Calu3 (cell line): ENCODE data around the gene STIM1. TPM values are rescaled to one million over a fixed set of nuclear protein-coding genes. Genes with fewer than 3 reads are reported as not detected.
A peak's percentile ranks its signal among the peaks of the same experiment; 100 is the strongest.

Source experiments
- BruUV-seq: library from RNA; stranded (reverse); fragments of 400-500 nt; replicated peaks from 2 replicates; lab custom pipeline; 2021; lab: Mats Ljungman, UMichigan
- CTCF ChIA-PET: fragments of 300-600 bp; sonication (Branson Sonifier 250); formaldehyde crosslinking; loops from one replicate; lab custom pipeline; 2022; ENCODE audit warnings: antibody characterized with exemption; lab: Charles Lee
- DNase-seq: peaks from one replicate; pipeline ENCODE4 v3.0.0; 2022
- H3K27ac Mint-ChIP-seq: one replicate; pipeline ENCODE4 v1.8.0; 2022; ENCODE audit warnings: mixed read lengths; ENCODE audit not compliant: unreplicated experiment
- H3K27me3 Mint-ChIP-seq: one replicate; pipeline ENCODE4 v1.8.0; 2022; ENCODE audit warnings: mixed read lengths; ENCODE audit not compliant: unreplicated experiment
- H3K36me3 Mint-ChIP-seq: one replicate; pipeline ENCODE4 v1.8.0; 2022; ENCODE audit warnings: mild to moderate bottlenecking, moderate library complexity, mixed read lengths; ENCODE audit not compliant: insufficient read depth, unreplicated experiment
- H3K4me1 Mint-ChIP-seq: one replicate; pipeline ENCODE4 v1.8.0; 2022; ENCODE audit warnings: mild to moderate bottlenecking, low read depth, mixed read lengths; ENCODE audit not compliant: unreplicated experiment
- H3K4me3 Mint-ChIP-seq: one replicate; pipeline ENCODE4 v1.8.0; 2022; ENCODE audit warnings: mild to moderate bottlenecking, low read depth, moderate library complexity, mixed read lengths; ENCODE audit not compliant: unreplicated experiment
- H3K9me3 Mint-ChIP-seq: one replicate; pipeline ENCODE4 v1.8.0; 2022; ENCODE audit warnings: low read depth, mixed read lengths; ENCODE audit not compliant: unreplicated experiment
- intact Hi-C: fragments of 100-400 bp; cut with micrococcal nuclease; formaldehyde crosslinking; loops from one replicate; pipeline ENCODE4 v1.10.0; 2022; ENCODE audit not compliant: unreplicated experiment
- total RNA-seq: library from RNA; stranded (reverse); gene quantifications from 2 replicates; pipeline ENCODE4 v1.2.3, GENCODE V29; 2022
- TF ChIP-seq, protein P1 (sequence below): fragments of 200-600 bp; IDR thresholded peaks from one replicate; pipeline ENCODE4 v1.8.0; 2022; ENCODE audit warnings: antibody characterized with exemption; ENCODE audit not compliant: unreplicated experiment

The STIM1 gene
- total RNA-seq, 1 experiment from 2014 or later = 60.1 TPM

GRCh38 chr11:3903207-3903896 lies 47.9 kb downstream of the STIM1 start:
- Mint-ChIP-seq H3K27me3 (no peaks in the 10 kb centered on the region), H3K27ac (peak overlapping the region; percentile 95), H3K36me3 (peaks cover 20% of the 10 kb centered on the region), H3K4me3 (peak overlapping the region; percentile 56), H3K4me1 (peaks cover 60% of the 10 kb centered on the region), H3K9me3 (no peaks in the 10 kb centered on the region)
- CTCF ChIA-PET = interaction anchor here (1.2 to 3.1 kb wide), 2 partner anchors 15 to 48 kb away, joined by 3 to 20 read pairs; partner anchors contain the start of gene STIM1
- intact Hi-C loops = no loop called here
- TF ChIP-seq, protein P1, sequence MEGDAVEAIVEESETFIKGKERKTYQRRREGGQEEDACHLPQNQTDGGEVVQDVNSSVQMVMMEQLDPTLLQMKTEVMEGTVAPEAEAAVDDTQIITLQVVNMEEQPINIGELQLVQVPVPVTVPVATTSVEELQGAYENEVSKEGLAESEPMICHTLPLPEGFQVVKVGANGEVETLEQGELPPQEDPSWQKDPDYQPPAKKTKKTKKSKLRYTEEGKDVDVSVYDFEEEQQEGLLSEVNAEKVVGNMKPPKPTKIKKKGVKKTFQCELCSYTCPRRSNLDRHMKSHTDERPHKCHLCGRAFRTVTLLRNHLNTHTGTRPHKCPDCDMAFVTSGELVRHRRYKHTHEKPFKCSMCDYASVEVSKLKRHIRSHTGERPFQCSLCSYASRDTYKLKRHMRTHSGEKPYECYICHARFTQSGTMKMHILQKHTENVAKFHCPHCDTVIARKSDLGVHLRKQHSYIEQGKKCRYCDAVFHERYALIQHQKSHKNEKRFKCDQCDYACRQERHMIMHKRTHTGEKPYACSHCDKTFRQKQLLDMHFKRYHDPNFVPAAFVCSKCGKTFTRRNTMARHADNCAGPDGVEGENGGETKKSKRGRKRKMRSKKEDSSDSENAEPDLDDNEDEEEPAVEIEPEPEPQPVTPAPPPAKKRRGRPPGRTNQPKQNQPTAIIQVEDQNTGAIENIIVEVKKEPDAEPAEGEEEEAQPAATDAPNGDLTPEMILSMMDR = no peak
- DNase-seq = no peak
- no TSS peak for BruUV-seq

DNA sequence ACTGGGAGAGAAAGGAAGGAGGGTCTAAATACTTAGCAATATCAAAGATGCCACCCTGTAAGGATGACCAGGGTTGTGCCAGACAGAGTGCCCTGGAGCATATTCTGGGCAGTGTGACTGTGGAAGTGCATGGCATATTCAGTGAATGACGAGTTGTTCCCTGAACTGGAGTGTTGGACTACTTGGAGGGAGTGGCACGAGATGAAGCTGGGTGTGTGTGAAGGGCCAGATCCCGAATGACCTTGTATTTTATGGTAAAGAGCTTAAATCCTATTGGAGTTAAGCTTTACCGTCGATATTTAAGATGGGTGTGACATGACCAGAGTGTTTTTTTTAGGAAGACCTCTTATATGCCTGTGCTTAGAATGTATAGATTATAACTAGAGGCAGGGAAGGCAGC lies 48.8 kb downstream of the STIM1 start:
- Mint-ChIP-seq H3K9me3 (no peaks in the 10 kb centered on the region), H3K4me1 (peaks cover 60% of the 10 kb centered on the region), H3K27me3 (no peaks in the 10 kb centered on the region), H3K27ac (peak overlapping the region; percentile 95), H3K4me3 (peak overlapping the region; percentile 56), H3K36me3 (peaks cover 20% of the 10 kb centered on the region)
- intact Hi-C loops = loop anchor here (2.0 kb wide), 2 partner anchors 25 to 47 kb away; no protein-coding TSS in a partner anchor
- DNase-seq = peak; percentile 46
- CTCF ChIA-PET = interaction anchor here (0.6 to 3.1 kb wide), 5 partner anchors 10 to 63 kb away, joined by 3 to 20 read pairs (median 7); partner anchors contain the start of genes RHOG and STIM1
- BruUV-seq = no TSS peak
- TF ChIP-seq, protein P1 = no peak

DNA sequence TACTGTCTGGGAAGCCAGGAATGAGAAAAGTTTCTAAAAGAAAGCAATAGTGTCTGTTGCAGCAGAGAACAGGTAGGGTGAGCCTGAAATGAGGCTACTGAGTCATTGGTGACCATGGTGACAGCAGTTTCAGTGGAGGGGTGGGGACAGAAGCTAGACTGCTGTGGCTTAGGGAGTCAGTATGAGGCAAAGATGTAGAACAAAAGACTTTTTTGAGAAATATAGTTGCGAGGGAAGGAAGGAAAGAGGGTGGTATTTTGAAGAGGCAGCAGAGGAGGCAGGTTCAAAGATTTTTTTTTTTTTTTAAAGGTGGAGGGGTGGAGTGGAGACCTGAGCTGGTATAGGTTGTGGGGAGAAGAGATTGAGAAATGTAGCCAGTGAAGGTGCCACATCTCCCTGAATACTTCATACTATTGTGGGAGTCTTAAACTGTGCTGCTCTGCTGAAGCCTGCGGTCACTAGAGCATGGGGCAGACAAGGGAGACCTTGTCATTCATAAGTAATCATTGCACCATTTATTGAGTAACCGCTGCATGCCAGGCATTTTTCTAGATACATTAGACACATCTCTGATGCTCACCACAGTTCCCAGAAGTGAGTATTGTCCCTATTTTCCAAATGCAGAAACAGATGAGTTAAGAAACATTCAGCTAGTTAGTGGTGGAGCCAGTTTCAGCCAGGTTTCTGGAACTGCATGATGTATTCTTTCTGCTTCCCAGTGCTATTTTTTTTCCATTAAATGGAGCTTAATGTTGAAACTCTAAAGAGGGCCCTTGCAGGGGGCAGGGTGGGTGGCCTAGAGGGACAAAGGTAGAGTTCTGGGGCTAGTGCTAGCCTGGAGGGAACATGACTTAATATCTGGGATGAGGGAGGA lies 49.9 kb downstream of the STIM1 start:
- DNase-seq = peak; percentile 82
- BruUV-seq = no TSS peak
- peak overlapping the region; percentile 56 for H3K4me3 Mint-ChIP-seq
- peak overlapping the region; percentile 95 for H3K27ac Mint-ChIP-seq
- H3K4me1 Mint-ChIP-seq = peaks cover 60% of the 10 kb centered on the region
- CTCF ChIA-PET = interaction anchor here (0.7 to 2.8 kb wide), 7 partner anchors 9 to 64 kb away, joined by 3 to 18 read pairs (median 6); partner anchors contain the start of genes RHOG and STIM1
- no peaks in the 10 kb centered on the region for H3K9me3 Mint-ChIP-seq
- peaks cover 20% of the 10 kb centered on the region for H3K36me3 Mint-ChIP-seq
- intact Hi-C loops = loop anchor here (2.0 kb wide), 2 partner anchors 27 to 49 kb away; no protein-coding TSS in a partner anchor
- TF ChIP-seq, protein P1 = no peak
- H3K27me3 Mint-ChIP-seq = no peaks in the 10 kb centered on the region

GRCh38 chr11:3906166-3906565 lies 50.7 kb downstream of the STIM1 start:
- TF ChIP-seq, protein P1 = no peak
- peaks cover 20% of the 10 kb centered on the region for H3K36me3 Mint-ChIP-seq
- TSS peak; percentile 43 for BruUV-seq
- intact Hi-C loops = no loop called here
- H3K27me3 Mint-ChIP-seq = no peaks in the 10 kb centered on the region
- no peaks in the 10 kb centered on the region for H3K9me3 Mint-ChIP-seq
- H3K27ac Mint-ChIP-seq = peak overlapping the region; percentile 95
- peaks cover 62% of the 10 kb centered on the region for H3K4me1 Mint-ChIP-seq
- DNase-seq = no peak
- CTCF ChIA-PET = interaction anchor here (1.3 to 2.8 kb wide), 4 partner anchors 9 to 57 kb away, joined by 3 to 18 read pairs (median 10); partner anchors contain the start of gene STIM1
- no peak overlapping the region for H3K4me3 Mint-ChIP-seq
